HEK293 (cell line): Measurements from ENCODE around the gene PTPRJ.

Experiments
- CTCF ChIA-PET: fragments of 350-600 bp; formaldehyde crosslinking; extraction: SDS; loops from one replicate; lab custom pipeline; 2021; ENCODE audit warnings: antibody characterized with exemption; lab: Yijun Ruan, JAX
- POLR2A ChIA-PET: fragments of 300-600 bp; formaldehyde crosslinking; extraction: SDS; loops from one replicate; lab custom pipeline; 2020; ENCODE audit warnings: antibody characterized with exemption, inconsistent platforms; lab: Yijun Ruan, JAX
- H3K27ac ChIP-seq: fragments of 200-500 bp; sonication (Bioruptor generic); 2 replicates; pipeline ENCODE4 v1.5.1; 2014; ENCODE audit warnings: low read depth, low read length, control low read depth, inconsistent platforms; ENCODE audit errors: extremely low read depth
- H3K36me3 ChIP-seq, 2 experiments: fragments of 200-500 bp in 1 of 2; sonication (Bioruptor generic) in 1 of 2; 1 replicate in 1 of 2; 2 replicates in 1 of 2; pipeline ENCODE4 v1.5.1; 2014 to 2017; ENCODE audit warnings: inconsistent platforms in 2 of 2, low read length in 2 of 2; ENCODE audit not compliant: control insufficient read depth in 2 of 2, insufficient read depth in 1 of 2
- H3K4me1 ChIP-seq: fragments of 200-500 bp; sonication (Bioruptor generic); 2 replicates; pipeline ENCODE4 v1.5.1; 2014; ENCODE audit warnings: mild to moderate bottlenecking, low read length, inconsistent platforms; ENCODE audit not compliant: control insufficient read depth, insufficient read depth
- H3K4me3 ChIP-seq: 2 replicates; pipeline ENCODE4 v1.5.1; 2011; ENCODE audit warnings: low read depth, mild to moderate bottlenecking, control low read depth, low read length, moderate library complexity
- H3K9me3 ChIP-seq: fragments of 200-500 bp; sonication (Bioruptor generic); 2 replicates; pipeline ENCODE4 v1.5.1; 2014; ENCODE audit warnings: low read depth, low read length, inconsistent platforms; ENCODE audit not compliant: control insufficient read depth, insufficient read depth
- FEZF1 ChIP-seq: fragments of 450-650 bp; formaldehyde crosslinking; IDR thresholded peaks from 2 replicates; pipeline ENCODE4 v1.5.1; 2016; ENCODE audit warnings: missing biosample characterization, missing genetic modification characterization
- GLIS2 ChIP-seq: fragments of 450-650 bp; formaldehyde crosslinking; IDR thresholded peaks from 2 replicates; pipeline ENCODE4 v1.5.1; 2016; ENCODE audit warnings: missing biosample characterization, missing genetic modification characterization
- YY2 ChIP-seq: fragments of 450-650 bp; formaldehyde crosslinking; IDR thresholded peaks from 2 replicates; pipeline ENCODE4 v1.5.1; 2016; ENCODE audit warnings: missing biosample characterization, missing genetic modification characterization
- ZNF140 ChIP-seq: fragments of 450-650 bp; formaldehyde crosslinking; IDR thresholded peaks from 2 replicates; pipeline ENCODE4 v1.5.1; 2016; ENCODE audit warnings: missing biosample characterization, missing genetic modification characterization
- ZNF211 ChIP-seq: fragments of 450-650 bp; formaldehyde crosslinking; IDR thresholded peaks from 2 replicates; pipeline ENCODE4 v1.5.1; 2016; ENCODE audit warnings: low read depth, missing biosample characterization, missing genetic modification characterization
- ZNF23 ChIP-seq: fragments of 450-650 bp; formaldehyde crosslinking; IDR thresholded peaks from 2 replicates; pipeline ENCODE4 v1.5.1; 2016; ENCODE audit warnings: missing biosample characterization, missing genetic modification characterization, borderline replicate concordance
- ZNF302 ChIP-seq: fragments of 450-650 bp; formaldehyde crosslinking; IDR thresholded peaks from 2 replicates; pipeline ENCODE4 v1.5.1; 2016; ENCODE audit warnings: missing biosample characterization, missing genetic modification characterization, low read depth
- ZNF391 ChIP-seq: fragments of 450-650 bp; formaldehyde crosslinking; IDR thresholded peaks from 2 replicates; pipeline ENCODE4 v1.5.1; 2016; ENCODE audit warnings: low read depth, missing biosample characterization, missing genetic modification characterization, borderline replicate concordance
- ZNF48 ChIP-seq: fragments of 450-650 bp; formaldehyde crosslinking; IDR thresholded peaks from 2 replicates; pipeline ENCODE4 v1.5.1; 2016; ENCODE audit warnings: missing biosample characterization, missing genetic modification characterization
- ZNF549 ChIP-seq: fragments of 450-650 bp; IDR thresholded peaks from 2 replicates; pipeline ENCODE4 v1.5.1; 2018; ENCODE audit warnings: missing biosample characterization, missing genetic modification characterization, mild to moderate bottlenecking, inconsistent platforms, moderate library complexity
- ZNF585B ChIP-seq: fragments of 450-650 bp; formaldehyde crosslinking; IDR thresholded peaks from 2 replicates; pipeline ENCODE4 v1.5.1; 2016; ENCODE audit warnings: missing biosample characterization, missing genetic modification characterization
- ZNF596 ChIP-seq: fragments of 450-650 bp; IDR thresholded peaks from 2 replicates; pipeline ENCODE4 v1.5.0; 2018; ENCODE audit warnings: missing biosample characterization, mild to moderate bottlenecking, missing genetic modification characterization, moderate library complexity
- ZNF624 ChIP-seq: fragments of 450-650 bp; formaldehyde crosslinking; IDR thresholded peaks from 2 replicates; pipeline ENCODE4 v1.5.1; 2017; ENCODE audit warnings: missing biosample characterization, missing genetic modification characterization
- ZNF629 ChIP-seq: fragments of 450-650 bp; formaldehyde crosslinking; IDR thresholded peaks from 2 replicates; pipeline ENCODE4 v1.5.1; 2017; ENCODE audit warnings: missing biosample characterization, missing genetic modification characterization
- ZNF785 ChIP-seq: fragments of 450-650 bp; formaldehyde crosslinking; IDR thresholded peaks from 2 replicates; pipeline ENCODE4 v1.5.1; 2016; ENCODE audit warnings: missing biosample characterization, missing genetic modification characterization
- ZSCAN23 ChIP-seq: fragments of 450-650 bp; formaldehyde crosslinking; IDR thresholded peaks from 2 replicates; pipeline ENCODE4 v1.5.1; 2016; ENCODE audit warnings: missing biosample characterization, missing genetic modification characterization
- TF ChIP-seq, protein P1 (sequence below): fragments of 450-650 bp; formaldehyde crosslinking; IDR thresholded peaks from 2 replicates; pipeline ENCODE4 v1.5.1; 2016; ENCODE audit warnings: missing biosample characterization, missing genetic modification characterization, borderline replicate concordance
- TF ChIP-seq, protein P2 (sequence below): fragments of 450-650 bp; formaldehyde crosslinking; IDR thresholded peaks from 2 replicates; pipeline ENCODE4 v1.5.1; 2017; ENCODE audit warnings: missing biosample characterization, missing genetic modification characterization
- TF ChIP-seq, protein P3 (sequence below): fragments of 450-650 bp; formaldehyde crosslinking; IDR thresholded peaks from 2 replicates; pipeline ENCODE4 v1.5.1; 2016; ENCODE audit warnings: missing biosample characterization, missing genetic modification characterization, low read depth

Gene PTPRJ

DNA sequence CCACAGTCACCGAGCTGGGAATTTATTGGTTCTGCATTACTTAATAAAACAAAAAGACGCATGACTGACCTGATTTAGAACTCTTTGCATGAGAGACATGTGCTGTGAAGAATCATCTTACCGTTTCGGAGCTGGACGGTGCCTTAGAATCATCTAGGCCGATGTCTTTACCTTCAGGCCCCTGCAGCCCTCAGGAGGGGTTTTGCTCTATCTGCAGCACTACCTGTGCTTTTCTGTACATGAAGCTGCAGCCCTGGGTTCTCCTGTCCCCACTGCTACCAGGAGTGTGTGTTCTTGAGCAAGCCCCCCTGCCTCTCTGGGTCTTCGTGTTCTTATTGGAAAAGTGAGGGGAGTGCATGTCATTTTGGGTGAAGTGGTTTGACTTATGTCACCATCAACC, 142.3 kb downstream of the PTPRJ start:
- H3K9me3 ChIP-seq = no peaks in the 10 kb centered on the region
- ChIA-PET POLR2A (no interaction called here), CTCF (no interaction called here)
- TF ChIP-seq, protein P1, sequence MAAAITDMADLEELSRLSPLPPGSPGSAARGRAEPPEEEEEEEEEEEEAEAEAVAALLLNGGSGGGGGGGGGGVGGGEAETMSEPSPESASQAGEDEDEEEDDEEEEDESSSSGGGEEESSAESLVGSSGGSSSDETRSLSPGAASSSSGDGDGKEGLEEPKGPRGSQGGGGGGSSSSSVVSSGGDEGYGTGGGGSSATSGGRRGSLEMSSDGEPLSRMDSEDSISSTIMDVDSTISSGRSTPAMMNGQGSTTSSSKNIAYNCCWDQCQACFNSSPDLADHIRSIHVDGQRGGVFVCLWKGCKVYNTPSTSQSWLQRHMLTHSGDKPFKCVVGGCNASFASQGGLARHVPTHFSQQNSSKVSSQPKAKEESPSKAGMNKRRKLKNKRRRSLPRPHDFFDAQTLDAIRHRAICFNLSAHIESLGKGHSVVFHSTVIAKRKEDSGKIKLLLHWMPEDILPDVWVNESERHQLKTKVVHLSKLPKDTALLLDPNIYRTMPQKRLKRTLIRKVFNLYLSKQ = no peak
- no peak for TF ChIP-seq ZNF391 (tag by site-specific recombination)
- H3K36me3 ChIP-seq = peaks cover 0 to 29% of the 10 kb centered on the region in 2 experiments; a peak in 1 of 3 replicates
- no peak overlapping the region for H3K27ac ChIP-seq
- H3K4me3 ChIP-seq = no peak overlapping the region
- H3K4me1 ChIP-seq = no peaks in the 10 kb centered on the region

DNA sequence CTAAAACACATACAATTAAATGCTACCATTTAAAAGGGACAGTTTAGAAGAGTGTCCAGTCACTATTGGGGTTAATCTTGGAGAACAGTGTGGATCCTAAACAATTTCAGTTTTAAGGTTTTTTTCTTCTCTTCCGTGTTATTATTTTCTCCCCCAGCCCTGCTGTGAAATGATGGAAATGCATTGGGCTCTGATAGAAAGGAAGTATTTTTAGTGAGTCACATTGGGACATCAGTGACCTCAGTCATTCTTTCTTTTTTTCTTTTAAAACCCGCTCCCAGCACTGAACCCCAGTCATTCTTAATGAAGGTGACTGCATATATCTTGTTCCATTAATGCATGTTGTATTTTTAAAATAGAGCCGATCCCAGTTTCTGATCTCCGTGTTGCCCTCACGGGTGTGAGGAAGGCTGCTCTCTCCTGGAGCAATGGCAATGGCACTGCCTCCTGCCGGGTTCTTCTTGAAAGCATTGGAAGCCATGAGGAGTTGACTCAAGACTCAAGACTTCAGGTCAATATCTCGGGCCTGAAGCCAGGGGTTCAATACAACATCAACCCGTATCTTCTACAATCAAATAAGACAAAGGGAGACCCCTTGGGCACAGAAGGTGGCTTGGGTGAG, 143.0 kb downstream of the PTPRJ start:
- ChIA-PET CTCF (no interaction called here), POLR2A (no interaction called here)
- H3K9me3 ChIP-seq = no peaks in the 10 kb centered on the region
- TF ChIP-seq ZNF140 (tag by site-specific recombination) (no peak), ZNF624 (tag by site-specific recombination) (no peak), ZNF596 (tag by site-specific recombination) (no peak)
- H3K27ac ChIP-seq = no peak overlapping the region
- H3K4me1 ChIP-seq = no peaks in the 10 kb centered on the region
- H3K36me3 ChIP-seq = peaks cover 0 to 36% of the 10 kb centered on the region in 2 experiments; a peak in 1 of 3 replicates
- H3K4me3 ChIP-seq = no peak overlapping the region

DNA sequence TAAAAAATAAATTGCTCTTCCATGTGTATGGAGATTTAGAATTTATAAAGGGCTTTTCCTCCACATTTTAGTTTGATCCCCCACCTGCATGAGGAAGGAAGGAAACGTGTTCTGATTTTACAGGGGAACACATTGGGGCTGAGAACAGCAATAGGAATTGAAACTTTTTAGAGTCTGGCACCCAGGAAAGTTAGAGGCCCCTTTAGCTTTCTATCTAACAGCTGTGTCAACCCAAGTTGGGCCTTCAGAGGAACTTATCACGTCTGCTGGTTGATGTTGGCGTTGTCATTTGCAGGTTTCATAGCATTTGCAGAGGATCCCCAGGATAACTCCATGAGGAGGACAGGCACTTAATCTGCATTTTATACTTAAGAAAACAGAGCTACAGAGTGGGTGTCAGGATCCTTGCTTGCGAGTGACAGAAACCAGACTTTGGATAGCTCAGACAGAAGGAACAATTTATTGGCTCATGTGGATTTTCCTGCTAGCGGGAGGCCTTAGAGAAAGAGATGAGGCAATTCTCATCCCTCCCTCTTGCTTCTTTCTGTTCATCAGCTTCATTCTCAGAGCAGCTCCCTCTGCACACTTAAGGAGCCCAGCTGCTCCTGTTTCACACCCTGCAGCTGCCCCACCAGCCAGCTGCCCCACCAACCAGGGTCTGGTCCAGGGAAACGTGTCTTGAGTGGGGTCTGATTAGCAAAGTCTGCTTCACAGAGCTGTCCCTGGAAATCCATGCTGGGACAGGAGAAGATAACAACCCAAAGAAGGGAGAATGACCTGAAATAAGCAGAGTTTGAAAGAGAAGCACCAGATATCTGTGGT, 143.8 kb downstream of the PTPRJ start:
- H3K4me1 ChIP-seq = no peaks in the 10 kb centered on the region
- no peak overlapping the region for H3K4me3 ChIP-seq
- no peak overlapping the region for H3K27ac ChIP-seq
- no peaks in the 10 kb centered on the region for H3K9me3 ChIP-seq
- TF ChIP-seq ZNF48 (no peak), ZNF302 (no peak), ZNF629 (tag by site-specific recombination) (no peak), FEZF1 (tag by site-specific recombination) (no peak), ZNF23 (no peak), ZNF785 (tag by site-specific recombination) (no peak), ZSCAN23 (tag by site-specific recombination) (no peak), ZNF211 (tag by site-specific recombination) (no peak)
- TF ChIP-seq, protein P2, sequence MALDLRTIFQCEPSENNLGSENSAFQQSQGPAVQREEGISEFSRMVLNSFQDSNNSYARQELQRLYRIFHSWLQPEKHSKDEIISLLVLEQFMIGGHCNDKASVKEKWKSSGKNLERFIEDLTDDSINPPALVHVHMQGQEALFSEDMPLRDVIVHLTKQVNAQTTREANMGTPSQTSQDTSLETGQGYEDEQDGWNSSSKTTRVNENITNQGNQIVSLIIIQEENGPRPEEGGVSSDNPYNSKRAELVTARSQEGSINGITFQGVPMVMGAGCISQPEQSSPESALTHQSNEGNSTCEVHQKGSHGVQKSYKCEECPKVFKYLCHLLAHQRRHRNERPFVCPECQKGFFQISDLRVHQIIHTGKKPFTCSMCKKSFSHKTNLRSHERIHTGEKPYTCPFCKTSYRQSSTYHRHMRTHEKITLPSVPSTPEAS = no peak
- ChIA-PET POLR2A (interaction anchor here (0.6 kb wide), 1 partner anchor 53 kb away, joined by 3 read pairs; no protein-coding TSS in a partner anchor), CTCF (interaction anchor here (0.6 kb wide), 1 partner anchor 189 kb away, joined by 3 read pairs; no protein-coding TSS in a partner anchor)
- peaks cover 0 to 40% of the 10 kb centered on the region in 2 experiments; a peak in 1 of 3 replicates for H3K36me3 ChIP-seq

DNA sequence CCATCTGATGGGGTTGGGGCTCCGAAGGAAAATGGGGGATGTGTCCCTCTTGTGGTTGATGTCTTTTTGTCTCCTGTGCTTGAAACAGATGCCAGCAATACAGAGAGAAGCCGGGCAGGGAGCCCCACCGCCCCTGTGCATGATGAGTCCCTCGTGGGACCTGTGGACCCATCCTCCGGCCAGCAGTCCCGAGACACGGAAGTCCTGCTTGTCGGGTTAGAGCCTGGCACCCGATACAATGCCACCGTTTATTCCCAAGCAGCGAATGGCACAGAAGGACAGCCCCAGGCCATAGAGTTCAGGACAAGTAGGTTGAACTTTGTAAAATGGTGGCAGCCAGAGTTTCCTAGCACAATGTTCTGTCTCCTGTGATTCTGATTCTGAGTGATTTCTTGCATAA, 144.5 kb downstream of the PTPRJ start:
- Histone ChIP-seq H3K4me1 (no peaks in the 10 kb centered on the region), H3K27ac (no peak overlapping the region)
- POLR2A ChIA-PET = no interaction called here
- TF ChIP-seq, protein P3, sequence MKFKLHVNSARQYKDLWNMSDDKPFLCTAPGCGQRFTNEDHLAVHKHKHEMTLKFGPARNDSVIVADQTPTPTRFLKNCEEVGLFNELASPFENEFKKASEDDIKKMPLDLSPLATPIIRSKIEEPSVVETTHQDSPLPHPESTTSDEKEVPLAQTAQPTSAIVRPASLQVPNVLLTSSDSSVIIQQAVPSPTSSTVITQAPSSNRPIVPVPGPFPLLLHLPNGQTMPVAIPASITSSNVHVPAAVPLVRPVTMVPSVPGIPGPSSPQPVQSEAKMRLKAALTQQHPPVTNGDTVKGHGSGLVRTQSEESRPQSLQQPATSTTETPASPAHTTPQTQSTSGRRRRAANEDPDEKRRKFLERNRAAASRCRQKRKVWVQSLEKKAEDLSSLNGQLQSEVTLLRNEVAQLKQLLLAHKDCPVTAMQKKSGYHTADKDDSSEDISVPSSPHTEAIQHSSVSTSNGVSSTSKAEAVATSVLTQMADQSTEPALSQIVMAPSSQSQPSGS (tag by site-specific recombination) = no peak
- TF ChIP-seq YY2 (tag by site-specific recombination) (no peak), ZNF549 (tag by site-specific recombination) (no peak), ZNF585B (tag by site-specific recombination) (no peak), GLIS2 (tag by site-specific recombination) (no peak)
- TF ChIP-seq, protein P1 = no peak
- TF ChIP-seq, protein P2 = no peak
- TF ChIP-seq, all 188 proteins: peak for 0
- CTCF ChIA-PET = interaction anchor here (0.6 kb wide), 1 partner anchor 190 kb away, joined by 3 read pairs; no protein-coding TSS in a partner anchor
- no peaks in the 10 kb centered on the region for H3K9me3 ChIP-seq
- peaks cover 0 to 48% of the 10 kb centered on the region in 2 experiments; a peak in 1 of 3 replicates for H3K36me3 ChIP-seq
- H3K4me3 ChIP-seq = no peak overlapping the region
